ENCODE measurements around the gene OR2G3. TPM values are rescaled to one million over a fixed set of nuclear protein-coding genes. Genes with fewer than 3 reads are reported as not detected.
A peak's percentile ranks its signal among the peaks of the same experiment; 100 is the strongest.

Gene OR2G3
- total RNA-seq, 1 donor from 2014 or later: not detected

DNA sequence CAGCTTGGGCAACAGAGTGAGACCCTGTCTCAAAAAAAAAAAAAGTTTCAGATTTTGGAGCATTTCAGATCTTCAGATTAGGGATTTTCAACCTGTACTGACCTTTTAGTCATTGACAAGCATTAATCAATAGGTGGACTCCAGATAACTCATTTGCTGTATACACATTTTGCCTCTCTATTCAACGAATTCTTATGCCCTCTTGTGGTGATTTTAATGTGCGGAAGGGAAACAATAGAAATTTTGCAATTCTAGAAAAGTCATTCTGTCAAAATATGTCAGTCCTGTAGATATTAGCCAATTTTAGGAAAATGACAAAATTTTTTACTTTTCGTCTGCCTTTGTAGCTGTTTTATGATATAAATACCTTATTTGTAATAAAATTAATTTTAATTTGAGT lies 28.9 kb upstream of the OR2G3 start:
- H3K9me3 Mint-ChIP-seq (ENCODE audit: unreplicated experiment): no peaks in the 10 kb centered on the region
- no peak for TF ChIP-seq EZH2 (IDR thresholded peaks at IDR 0.05; ENCODE audit: insufficient read depth, low read length)
- TF ChIP-seq, protein P1, sequence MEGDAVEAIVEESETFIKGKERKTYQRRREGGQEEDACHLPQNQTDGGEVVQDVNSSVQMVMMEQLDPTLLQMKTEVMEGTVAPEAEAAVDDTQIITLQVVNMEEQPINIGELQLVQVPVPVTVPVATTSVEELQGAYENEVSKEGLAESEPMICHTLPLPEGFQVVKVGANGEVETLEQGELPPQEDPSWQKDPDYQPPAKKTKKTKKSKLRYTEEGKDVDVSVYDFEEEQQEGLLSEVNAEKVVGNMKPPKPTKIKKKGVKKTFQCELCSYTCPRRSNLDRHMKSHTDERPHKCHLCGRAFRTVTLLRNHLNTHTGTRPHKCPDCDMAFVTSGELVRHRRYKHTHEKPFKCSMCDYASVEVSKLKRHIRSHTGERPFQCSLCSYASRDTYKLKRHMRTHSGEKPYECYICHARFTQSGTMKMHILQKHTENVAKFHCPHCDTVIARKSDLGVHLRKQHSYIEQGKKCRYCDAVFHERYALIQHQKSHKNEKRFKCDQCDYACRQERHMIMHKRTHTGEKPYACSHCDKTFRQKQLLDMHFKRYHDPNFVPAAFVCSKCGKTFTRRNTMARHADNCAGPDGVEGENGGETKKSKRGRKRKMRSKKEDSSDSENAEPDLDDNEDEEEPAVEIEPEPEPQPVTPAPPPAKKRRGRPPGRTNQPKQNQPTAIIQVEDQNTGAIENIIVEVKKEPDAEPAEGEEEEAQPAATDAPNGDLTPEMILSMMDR (IDR thresholded peaks at IDR 0.05; ENCODE audit: insufficient read depth, low read depth, low read length): peak; percentile 16
- no peaks in the 10 kb centered on the region for H3K36me3 Mint-ChIP-seq (ENCODE audit: low read depth, unreplicated experiment)
- no peak overlapping the region for H3K9ac ChIP-seq (ENCODE audit: low read length)
- H3K36me3 ChIP-seq (ENCODE audit: insufficient read depth, low read length): no peaks in the 10 kb centered on the region
- H3K79me2 ChIP-seq (ENCODE audit: insufficient read depth, low read length): no peaks in the 10 kb centered on the region
- H3K27ac Mint-ChIP-seq (ENCODE audit: unreplicated experiment): no peak overlapping the region
- no peak overlapping the region for H3K4me3 Mint-ChIP-seq (ENCODE audit: unreplicated experiment)
- H3K4me3 ChIP-seq (ENCODE audit: insufficient read depth, low read depth, low read length): no peak overlapping the region
- H3K27ac ChIP-seq (ENCODE audit: low read depth, low read length): no peak overlapping the region
- peaks cover 9% of the 10 kb centered on the region for H3K9me3 ChIP-seq (ENCODE audit: insufficient read depth, low read depth, low read length)
- FAIRE-seq (no peak), DNase-seq (ENCODE audit: low read depth) (no peak)
- no peak overlapping the region for H2AFZ ChIP-seq (ENCODE audit: low read depth, low read length)
- H4K20me1 ChIP-seq (ENCODE audit: insufficient read depth, low read length): no peaks in the 10 kb centered on the region
- no peak overlapping the region for H3K4me2 ChIP-seq (ENCODE audit: low read length)
- H3K4me1 ChIP-seq (ENCODE audit: insufficient read depth, low read length): no peaks in the 10 kb centered on the region
- H3K27me3 Mint-ChIP-seq (ENCODE audit: low read depth, unreplicated experiment): no peaks in the 10 kb centered on the region
- peaks cover 14% of the 10 kb centered on the region for H3K4me1 Mint-ChIP-seq (ENCODE audit: low read depth, unreplicated experiment)
- H3K27me3 ChIP-seq (ENCODE audit: insufficient read depth, low read length): no peaks in the 10 kb centered on the region

GRCh38 chr1:247578946-247579460 lies 26.4 kb upstream of the OR2G3 start:
- no peaks in the 10 kb centered on the region for H3K9me3 Mint-ChIP-seq (ENCODE audit: unreplicated experiment)
- no peak for FAIRE-seq

GRCh38 chr1:247588060-247588459 lies 17.3 kb upstream of the OR2G3 start, which contains the start of gene OR2G2:
TSS of gene OR2G2 (plus strand) at chr1:247588360. CDS start at chr1:247588360, 0 bp downstream.
- Mint-ChIP-seq H3K4me1 (ENCODE audit: low read depth, unreplicated experiment) (no peaks in the 10 kb centered on the region), H3K27ac (ENCODE audit: unreplicated experiment) (no peak within 1 kb of the TSS)
- no peak for TF ChIP-seq EZH2 (IDR thresholded peaks at IDR 0.05; ENCODE audit: insufficient read depth, low read length)
- TF ChIP-seq, protein P1 (IDR thresholded peaks at IDR 0.05; ENCODE audit: insufficient read depth, low read depth, low read length): no peak

More at GRCh38 chr1:247578946-247579460, 26.4 kb upstream of the OR2G3 start:
- Mint-ChIP-seq H3K4me3 (ENCODE audit: unreplicated experiment) (no peak overlapping the region), H3K4me1 (ENCODE audit: low read depth, unreplicated experiment) (peaks cover 10% of the 10 kb centered on the region), H3K27me3 (ENCODE audit: low read depth, unreplicated experiment) (no peaks in the 10 kb centered on the region), H3K27ac (ENCODE audit: unreplicated experiment) (no peak overlapping the region), H3K36me3 (ENCODE audit: low read depth, unreplicated experiment) (no peaks in the 10 kb centered on the region)
- Histone ChIP-seq H3K4me2 (ENCODE audit: low read length) (no peak overlapping the region), H3K4me1 (ENCODE audit: insufficient read depth, low read length) (no peaks in the 10 kb centered on the region), H2AFZ (ENCODE audit: low read depth, low read length) (no peak overlapping the region), H3K36me3 (ENCODE audit: insufficient read depth, low read length) (no peaks in the 10 kb centered on the region), H3K9ac (ENCODE audit: low read length) (no peak overlapping the region), H3K79me2 (ENCODE audit: insufficient read depth, low read length) (no peaks in the 10 kb centered on the region), H3K27me3 (ENCODE audit: insufficient read depth, low read length) (no peaks in the 10 kb centered on the region), H3K4me3 (ENCODE audit: insufficient read depth, low read depth, low read length) (no peak overlapping the region), H3K27ac (ENCODE audit: low read depth, low read length) (no peak overlapping the region), H4K20me1 (ENCODE audit: insufficient read depth, low read length) (no peaks in the 10 kb centered on the region), H3K9me3 (ENCODE audit: insufficient read depth, low read depth, low read length) (peaks cover 7% of the 10 kb centered on the region)
- TF ChIP-seq, protein P1 (IDR thresholded peaks at IDR 0.05; ENCODE audit: insufficient read depth, low read depth, low read length): no peak
- no peak for TF ChIP-seq EZH2 (IDR thresholded peaks at IDR 0.05; ENCODE audit: insufficient read depth, low read length)
- no peak for DNase-seq (ENCODE audit: low read depth)

More at GRCh38 chr1:247588060-247588459, 17.3 kb upstream of the OR2G3 start, which contains the start of gene OR2G2:
- no peaks in the 10 kb centered on the region for H3K79me2 ChIP-seq (ENCODE audit: insufficient read depth, low read length)
- H3K27me3 ChIP-seq (ENCODE audit: insufficient read depth, low read length): no peaks in the 10 kb centered on the region
- no peaks in the 10 kb centered on the region for H3K4me1 ChIP-seq (ENCODE audit: insufficient read depth, low read length)
- FAIRE-seq (no peak), DNase-seq (ENCODE audit: low read depth) (no peak)
- peaks cover 4% of the 10 kb centered on the region for H3K27me3 Mint-ChIP-seq (ENCODE audit: low read depth, unreplicated experiment)
- H3K9me3 ChIP-seq (ENCODE audit: insufficient read depth, low read depth, low read length): no peaks in the 10 kb centered on the region
- no peaks in the 10 kb centered on the region for H3K9me3 Mint-ChIP-seq (ENCODE audit: unreplicated experiment)
- no peak within 1 kb of the TSS for H3K27ac ChIP-seq (ENCODE audit: low read depth, low read length)
- H2AFZ ChIP-seq (ENCODE audit: low read depth, low read length): no peak within 1 kb of the TSS
- no peaks in the 10 kb centered on the region for H3K36me3 Mint-ChIP-seq (ENCODE audit: low read depth, unreplicated experiment)
- H4K20me1 ChIP-seq (ENCODE audit: insufficient read depth, low read length): no peaks in the 10 kb centered on the region
- H3K4me2 ChIP-seq (ENCODE audit: low read length): no peak within 1 kb of the TSS
- no peak within 1 kb of the TSS for H3K4me3 Mint-ChIP-seq (ENCODE audit: unreplicated experiment)
- no peak within 1 kb of the TSS for H3K9ac ChIP-seq (ENCODE audit: low read length)
- H3K36me3 ChIP-seq (ENCODE audit: insufficient read depth, low read length): no peaks in the 10 kb centered on the region
- no peak within 1 kb of the TSS for H3K4me3 ChIP-seq (ENCODE audit: insufficient read depth, low read depth, low read length)
